Gastroesophageal sphincter (tissue), 3 donors: ENCODE data around the gene LRRC3.

Experiments
- EP300 ChIP-seq: sonication (generic); formaldehyde crosslinking; IDR thresholded peaks from one replicate; pipeline ENCODE4 v1.6.1; 2017; ENCODE audit warnings: antibody characterized with exemption, mild to moderate bottlenecking
- POLR2AphosphoS5 ChIP-seq: sonication (generic); formaldehyde crosslinking; IDR thresholded peaks from one replicate; pipeline ENCODE4 v1.6.1; 2017; ENCODE audit warnings: antibody characterized with exemption
- TF ChIP-seq, protein P1 (sequence below), 4 experiments: fragments of 200-600 bp in 2 of 4; fragments of 450-650 bp in 2 of 4; sonication (generic) in 1 of 4; IDR thresholded peaks; one replicate each; pipeline ENCODE4 v1.5.1; 2017 to 2019; ENCODE audit warnings: antibody characterized with exemption in 4 of 4, mild to moderate bottlenecking in 2 of 4, moderate library complexity in 2 of 4

DNA sequence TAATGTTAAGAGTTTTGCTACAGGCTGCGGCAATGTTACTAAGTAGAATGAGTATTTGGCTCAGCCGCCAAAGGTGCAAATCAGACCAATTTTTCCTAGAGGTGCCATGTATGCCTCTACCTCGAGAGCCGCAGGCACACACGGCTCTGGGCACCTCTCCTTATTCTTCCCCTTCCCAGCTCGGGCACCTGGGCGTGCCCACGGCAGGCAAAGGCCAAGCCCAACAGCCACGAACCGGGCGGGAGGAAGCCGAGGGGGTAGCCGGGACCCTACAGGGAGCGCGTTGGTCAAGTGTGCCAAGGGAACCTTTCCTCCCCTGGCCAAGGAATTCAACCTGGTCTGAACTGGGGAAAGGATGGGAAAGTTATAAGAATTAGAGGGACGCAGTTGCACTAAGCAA lies 31.0 kb downstream of the LRRC3 start:
- TF ChIP-seq, protein P1, sequence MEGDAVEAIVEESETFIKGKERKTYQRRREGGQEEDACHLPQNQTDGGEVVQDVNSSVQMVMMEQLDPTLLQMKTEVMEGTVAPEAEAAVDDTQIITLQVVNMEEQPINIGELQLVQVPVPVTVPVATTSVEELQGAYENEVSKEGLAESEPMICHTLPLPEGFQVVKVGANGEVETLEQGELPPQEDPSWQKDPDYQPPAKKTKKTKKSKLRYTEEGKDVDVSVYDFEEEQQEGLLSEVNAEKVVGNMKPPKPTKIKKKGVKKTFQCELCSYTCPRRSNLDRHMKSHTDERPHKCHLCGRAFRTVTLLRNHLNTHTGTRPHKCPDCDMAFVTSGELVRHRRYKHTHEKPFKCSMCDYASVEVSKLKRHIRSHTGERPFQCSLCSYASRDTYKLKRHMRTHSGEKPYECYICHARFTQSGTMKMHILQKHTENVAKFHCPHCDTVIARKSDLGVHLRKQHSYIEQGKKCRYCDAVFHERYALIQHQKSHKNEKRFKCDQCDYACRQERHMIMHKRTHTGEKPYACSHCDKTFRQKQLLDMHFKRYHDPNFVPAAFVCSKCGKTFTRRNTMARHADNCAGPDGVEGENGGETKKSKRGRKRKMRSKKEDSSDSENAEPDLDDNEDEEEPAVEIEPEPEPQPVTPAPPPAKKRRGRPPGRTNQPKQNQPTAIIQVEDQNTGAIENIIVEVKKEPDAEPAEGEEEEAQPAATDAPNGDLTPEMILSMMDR (IDR thresholded peaks at IDR 0.05), result no peak
- no peak for TF ChIP-seq POLR2AphosphoS5
- TF ChIP-seq EP300, result no peak
